Cerebellar cortex (tissue), 1 donor: ENCODE measurements around the gene AXL.
"Not testable (repeated sequence)": the region's sequence is repeated elsewhere in the genome, so short reads cannot be mapped to it uniquely, and the experiment has no call there.

ENCODE experiments used
- DNase-seq: peaks from one replicate; pipeline ENCODE4 v3.0.0-alpha.2; 2015; ENCODE audit warnings: low spot score

Gene AXL

DNA sequence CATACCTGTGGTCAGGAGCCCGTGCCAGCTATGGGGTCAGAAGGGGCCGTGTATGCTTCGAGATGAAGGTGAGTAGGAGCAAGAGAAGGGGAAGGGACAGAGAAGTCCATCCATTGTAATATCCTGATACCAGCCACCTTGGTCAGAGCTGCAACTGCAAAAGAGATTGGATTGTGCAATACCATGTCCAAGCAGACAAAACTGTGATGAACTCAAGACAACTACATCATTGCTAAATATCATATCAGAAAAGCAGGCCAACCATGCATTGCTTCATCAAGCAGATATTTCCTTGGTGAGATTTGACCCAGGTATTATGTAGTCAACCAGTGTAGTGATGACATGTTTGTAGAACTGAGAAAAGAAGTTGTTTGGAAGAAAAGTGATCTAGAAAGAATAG, 57.2 kb downstream of the AXL start:
- DNase-seq: no peak

DNA sequence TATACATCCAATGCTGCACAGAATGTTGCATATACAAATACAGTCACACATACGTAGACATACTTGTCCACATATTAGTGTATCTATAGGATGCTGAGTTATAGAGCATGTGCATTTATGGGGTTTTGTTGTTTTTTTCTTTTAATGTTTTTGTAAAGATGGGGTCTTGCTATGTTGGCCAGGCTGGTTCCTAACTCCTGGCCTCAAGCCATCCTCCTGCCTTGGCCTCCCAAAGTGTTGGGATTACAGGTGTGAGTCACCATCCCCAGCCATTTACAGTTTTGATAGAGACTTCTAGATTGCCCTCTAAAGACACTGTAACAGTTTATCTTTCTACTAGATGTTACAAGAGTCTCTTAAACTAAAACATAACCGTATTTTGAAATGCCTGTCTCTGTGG, 59.5 kb downstream of the AXL start:
- DNase-seq: no peak

DNA sequence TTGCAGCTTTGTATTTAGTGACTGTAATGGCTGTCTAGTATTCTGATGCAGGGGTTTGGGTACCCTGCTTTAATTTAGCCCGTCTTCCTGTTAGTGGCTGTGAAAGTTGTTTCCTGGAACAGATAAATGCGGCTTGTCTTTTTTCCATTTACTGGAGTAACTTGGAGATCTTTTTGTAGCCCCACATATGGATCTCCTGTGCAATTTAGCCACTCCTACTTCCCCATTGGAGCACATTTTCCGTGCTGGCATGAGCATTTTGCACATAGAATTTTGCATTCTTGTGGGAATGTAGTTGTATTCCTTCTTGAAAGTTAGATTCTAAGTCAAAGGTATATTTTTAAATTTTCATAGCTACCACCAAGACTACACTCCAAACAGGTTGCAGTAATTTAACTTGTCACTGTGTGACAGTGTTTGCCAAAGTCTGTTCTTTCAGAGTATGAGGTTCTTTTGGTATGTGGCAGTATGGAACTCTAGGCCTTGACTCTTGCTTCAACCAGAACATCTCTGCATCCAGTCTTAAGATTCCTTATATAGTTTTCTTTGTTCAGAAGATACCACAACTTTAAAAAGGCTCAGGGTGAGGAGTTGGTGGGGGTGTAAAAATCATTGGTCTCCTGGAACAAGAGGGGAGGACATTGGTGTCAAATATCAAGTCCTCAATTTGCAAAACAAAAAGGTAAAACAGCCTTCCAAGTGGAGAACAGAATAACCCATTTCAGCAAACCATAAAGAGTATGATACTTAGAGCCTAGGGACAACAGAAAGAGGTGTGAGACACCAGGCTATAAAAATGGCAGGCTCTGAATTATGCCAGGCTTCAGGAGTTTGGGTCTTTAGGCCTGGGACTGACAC, 69.9 kb downstream of the AXL start:
- DNase-seq: no peak

DNA sequence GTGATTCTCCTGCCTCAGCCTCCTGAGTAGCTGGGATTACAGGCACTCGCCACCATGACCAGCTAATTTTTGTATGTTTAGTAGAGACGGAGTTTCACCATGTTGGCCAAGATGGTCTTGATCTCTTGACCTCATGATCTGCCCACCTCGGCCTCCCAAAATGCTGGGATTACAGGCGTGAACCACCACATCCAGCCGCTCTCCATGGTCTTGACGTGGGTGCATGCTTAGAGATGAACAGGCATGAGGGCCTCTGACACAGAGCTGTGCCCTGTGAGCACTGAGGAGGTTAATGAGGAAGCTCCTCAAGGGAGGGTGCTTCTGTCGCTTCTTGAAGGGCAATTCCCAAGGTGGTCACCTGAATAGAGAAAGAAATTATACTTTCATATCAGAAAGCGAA, 70.8 kb downstream of the AXL start:
- DNase-seq: not testable (repeated sequence)

- DNase-seq: no peak
Observed at GRCh38 chr19:41294393-41294792, 75.4 kb downstream of the AXL start.

- DNase-seq: no peak
Observed at GRCh38 chr19:41295499-41295898, 76.5 kb downstream of the AXL start.

DNA sequence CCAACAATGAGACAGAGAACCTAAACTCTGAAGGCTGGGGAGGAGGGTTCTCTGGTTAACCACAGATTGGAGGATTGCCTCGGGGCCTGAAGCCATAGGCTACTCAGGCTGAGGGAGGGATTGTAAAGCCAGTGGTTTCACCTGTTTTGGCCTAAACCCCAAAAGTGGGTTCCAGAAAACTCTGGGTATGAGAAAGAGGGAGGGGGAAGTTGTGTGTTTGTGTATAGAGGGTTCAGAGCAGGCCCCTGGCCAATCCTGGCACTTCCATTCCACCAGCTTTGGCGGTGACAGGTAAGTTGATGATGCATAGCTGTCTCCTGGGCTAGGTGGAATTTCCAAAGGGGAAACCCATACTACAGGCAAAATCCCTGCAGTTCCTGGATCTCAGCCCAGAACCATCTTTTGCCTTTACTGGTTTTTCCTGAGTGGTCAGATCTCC, 77.4 kb downstream of the AXL start:
- no peak for DNase-seq

- DNase-seq: no peak
Observed at GRCh38 chr19:41297628-41298347, 78.8 kb downstream of the AXL start.

GRCh38 chr19:41298348-41298964, 79.4 kb downstream of the AXL start:
- DNase-seq: no peak

GRCh38 chr19:41299046-41299754, 80.2 kb downstream of the AXL start:
- DNase-seq: no peak

DNA sequence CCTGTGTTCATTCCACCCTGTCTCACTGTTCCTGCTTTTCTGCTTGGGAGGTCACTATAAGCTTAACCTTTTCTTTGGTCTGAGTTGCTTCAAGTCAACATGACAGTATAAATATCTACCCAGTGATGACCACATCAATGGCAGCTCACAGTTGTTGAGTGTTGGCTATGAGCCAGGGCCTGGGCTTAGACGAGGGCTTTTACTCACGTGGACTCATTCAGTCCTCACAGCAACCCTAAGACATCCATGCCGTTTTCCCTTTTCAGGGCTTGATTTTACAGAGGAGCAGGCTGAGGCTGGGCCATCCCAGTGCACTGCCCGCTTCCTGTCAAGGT, 80.7 kb downstream of the AXL start:
- no peak for DNase-seq

DNA sequence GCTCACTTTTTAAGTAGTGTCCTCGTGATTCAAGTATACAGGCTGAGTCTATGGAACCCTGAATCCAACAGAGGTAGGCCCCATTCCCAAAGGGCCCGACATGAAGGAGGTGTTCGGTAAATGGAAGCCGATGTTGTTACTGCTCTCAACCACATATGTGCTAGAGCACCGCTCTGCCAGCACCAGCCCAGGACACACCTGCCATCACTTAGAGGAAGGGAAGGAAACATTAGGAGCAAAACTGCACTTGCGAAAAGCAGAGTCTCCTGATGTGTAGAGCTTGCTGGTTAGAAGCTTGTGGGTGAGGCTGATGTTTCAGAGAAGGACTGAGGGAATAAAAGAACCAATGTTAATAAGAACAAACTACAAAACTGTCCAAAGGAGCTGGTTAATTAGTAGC, 81.5 kb downstream of the AXL start:
- no peak for DNase-seq

GRCh38 chr19:41302624-41303351, 83.8 kb downstream of the AXL start:
- DNase-seq: no peak

DNA sequence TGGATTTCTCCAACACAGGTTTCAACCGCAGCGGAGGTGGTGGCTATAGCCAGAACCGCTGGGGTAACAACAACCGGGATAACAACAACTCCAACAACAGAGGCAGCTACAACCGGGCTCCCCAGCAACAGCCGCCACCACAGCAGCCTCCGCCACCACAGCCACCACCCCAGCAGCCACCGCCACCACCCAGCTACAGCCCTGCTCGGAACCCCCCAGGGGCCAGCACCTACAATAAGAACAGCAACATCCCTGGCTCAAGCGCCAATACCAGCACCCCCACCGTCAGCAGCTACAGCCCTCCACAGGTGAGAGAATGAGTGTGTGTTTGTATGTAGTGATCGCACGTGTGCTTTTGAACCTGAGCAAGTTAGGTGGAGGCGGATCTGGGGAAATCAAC, 84.9 kb downstream of the AXL start:
- no peak for DNase-seq

DNA sequence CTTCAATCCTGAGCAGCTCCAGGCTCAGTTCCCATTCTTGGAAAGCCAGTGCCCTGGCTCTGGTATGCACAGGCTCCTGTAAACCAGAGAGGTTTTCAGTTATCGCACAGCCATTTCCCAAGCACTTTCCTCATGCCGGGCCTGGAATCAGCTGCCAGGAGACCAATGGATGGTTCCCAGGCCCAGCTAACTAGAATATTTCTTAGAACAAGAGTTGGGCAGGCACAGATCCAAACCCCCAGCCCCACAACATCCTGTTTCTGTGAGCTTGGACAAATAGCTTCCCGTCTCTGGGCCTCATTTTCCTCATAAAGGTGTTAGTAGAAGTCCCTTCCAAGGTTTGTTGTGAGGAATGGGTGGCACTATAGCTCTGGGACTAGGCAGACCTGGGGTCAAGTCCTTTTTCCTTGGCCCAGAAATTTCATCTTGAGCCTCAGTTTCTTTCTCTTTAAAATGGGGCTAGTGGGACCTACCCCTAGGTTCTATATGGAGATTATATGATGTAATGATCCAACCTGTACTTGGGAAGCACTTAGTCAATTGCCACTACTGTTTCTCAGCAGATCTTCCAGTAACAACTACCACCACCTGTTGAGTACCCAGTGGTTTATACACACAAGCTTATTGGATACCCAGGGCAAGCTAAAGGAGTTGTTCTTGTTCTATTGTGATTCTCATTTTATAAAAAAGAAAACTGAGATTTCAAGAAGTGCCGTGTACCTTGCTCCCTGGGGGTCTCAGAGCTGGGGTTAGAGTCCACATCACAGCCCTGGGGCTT, 85.9 kb downstream of the AXL start:
- DNase-seq: no peak

- DNase-seq: no peak
Observed at GRCh38 chr19:41305927-41306793, 87.1 kb downstream of the AXL start.

DNA sequence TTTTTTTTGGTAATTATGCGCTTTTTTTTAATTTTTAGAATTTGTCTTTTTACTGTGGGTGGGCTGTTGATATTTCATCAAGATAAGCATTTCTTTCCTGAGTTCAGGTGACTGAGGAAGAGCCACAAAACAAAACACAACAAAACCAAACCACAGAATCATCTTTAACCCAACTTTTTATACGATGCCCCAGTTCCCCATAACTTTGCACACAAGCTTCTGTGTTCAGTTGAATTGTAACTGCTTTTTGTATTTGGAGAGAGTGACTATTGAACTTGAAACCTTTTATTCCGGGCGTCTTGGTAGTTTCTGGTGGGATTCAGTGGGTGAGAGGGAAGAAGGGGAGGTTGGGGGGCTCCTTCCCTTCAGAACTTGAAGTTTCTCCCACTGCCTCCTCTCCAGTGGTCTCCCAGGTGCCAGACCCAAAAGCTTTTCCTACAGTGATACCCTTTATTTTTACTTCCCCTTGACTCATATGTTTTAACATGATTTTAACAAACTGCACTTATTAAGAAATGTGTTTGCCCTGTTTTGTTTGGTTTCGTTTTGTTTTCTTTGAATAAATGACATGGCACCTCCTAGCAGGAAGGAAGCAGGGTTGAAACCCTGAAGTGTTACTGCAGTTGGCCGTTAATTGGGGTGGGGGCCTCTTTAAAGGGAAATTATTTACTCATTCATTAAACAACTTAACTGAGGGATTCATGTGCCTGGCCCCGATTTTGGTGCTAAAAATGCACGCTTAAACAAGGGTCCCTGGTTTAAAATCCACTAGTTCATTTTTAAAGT, 88.3 kb downstream of the AXL start:
- no peak for DNase-seq

GRCh38 chr19:41307954-41308449, 89.0 kb downstream of the AXL start:
- no peak for DNase-seq
